Lung (tissue), 12 donors: ENCODE measurements around the gene B4GALT5. TPM values are rescaled to one million over a fixed set of nuclear protein-coding genes. Genes with fewer than 3 reads are reported as not detected.

Experiments used
- ATAC-seq: fragments of 200-7000 bp; cut with Tn5 transposase; one replicate; pipeline ENCODE4 v1.9.1; 2020; ENCODE audit warnings: moderate number of reproducible peaks; ENCODE audit not compliant: insufficient read depth, low FRiP score
- DNase-seq, 3 donors: peaks; one replicate each; pipeline ENCODE4 v3.0.0-alpha.2; 2013 to 2017
- H3K27ac ChIP-seq, 2 donors: one replicate each; pipeline ENCODE4 v1.5.1; 2013; ENCODE audit warnings: mild to moderate bottlenecking in 2 of 2, moderate library complexity in 2 of 2, control low read depth in 1 of 2, inconsistent platforms in 1 of 2, low read depth in 1 of 2, low read length in 1 of 2
- H3K27me3 ChIP-seq, 3 donors: one replicate each; pipeline ENCODE4 v1.5.1; 2013; ENCODE audit warnings: low read length in 2 of 3; ENCODE audit not compliant: control insufficient read depth in 3 of 3, insufficient read depth in 3 of 3
- H3K36me3 ChIP-seq, 4 donors: one replicate each; pipeline ENCODE4 v1.5.1; 2013; ENCODE audit warnings: low read length in 4 of 4, mild to moderate bottlenecking in 1 of 4, moderate library complexity in 1 of 4; ENCODE audit not compliant: control insufficient read depth in 4 of 4, insufficient read depth in 4 of 4
- H3K4me1 ChIP-seq, 5 donors: one replicate each; pipeline ENCODE4 v1.5.1; 2013; ENCODE audit warnings: low read length in 5 of 5, mild to moderate bottlenecking in 2 of 5, moderate library complexity in 1 of 5; ENCODE audit not compliant: control insufficient read depth in 5 of 5, insufficient read depth in 5 of 5
- H3K4me3 ChIP-seq: one replicate; pipeline ENCODE4 v1.5.1; 2013; ENCODE audit warnings: mild to moderate bottlenecking, control low read depth, moderate library complexity
- H3K9ac ChIP-seq, 2 donors: one replicate each; pipeline ENCODE4 v1.5.1; 2013; ENCODE audit warnings: low read length in 2 of 2, control low read depth in 1 of 2; ENCODE audit not compliant: insufficient read depth in 1 of 2
- H3K9me3 ChIP-seq, 4 donors: one replicate each; pipeline ENCODE4 v1.5.1; 2013; ENCODE audit warnings: low read length in 3 of 4, mild to moderate bottlenecking in 1 of 4, moderate library complexity in 1 of 4; ENCODE audit not compliant: control insufficient read depth in 4 of 4, insufficient read depth in 3 of 4
- WGBS, 2 donors: extraction: QIAGEN DNeasy Blood & Tissue Kit; methylation state at CpG; one replicate each; pipeline ENCODE4 v1.1.7; 2013; 5-methylcytosine and 5-hydroxymethylcytosine counted together
- polyA plus RNA-seq, 2 donors: library from polyadenylated mRNA; stranded (reverse); fragments of 200-250 nt; gene quantifications; one replicate each; pipeline ENCODE4 v1.2.1, GENCODE V29; 2013
- total RNA-seq, 2 donors: library from RNA; depleted of rRNA in 1 of 2; stranded (reverse); fragments of >200 nt in 1 of 2; gene quantifications; one replicate each; pipeline ENCODE4 v1.2.1, GENCODE V29; 2014 to 2021
- TF ChIP-seq, protein P1 (sequence below): IDR thresholded peaks from 2 replicates; pipeline ENCODE4 v1.5.1; 2012; ENCODE audit warnings: mild to moderate bottlenecking; ENCODE audit errors: control extremely low read depth, extremely low read depth
- donor health status: control.
- donor health status: control.
- donor health status: Bipolar disorder and iron deficiency.
- donor health status: healthy.
- donor health status: DM: yes; HTN: yes; CAD: no.

The B4GALT5 gene
- total and polyA plus RNA-seq, 4 donors, result 13.9 to 56.7 (median 41.9) TPM

DNA sequence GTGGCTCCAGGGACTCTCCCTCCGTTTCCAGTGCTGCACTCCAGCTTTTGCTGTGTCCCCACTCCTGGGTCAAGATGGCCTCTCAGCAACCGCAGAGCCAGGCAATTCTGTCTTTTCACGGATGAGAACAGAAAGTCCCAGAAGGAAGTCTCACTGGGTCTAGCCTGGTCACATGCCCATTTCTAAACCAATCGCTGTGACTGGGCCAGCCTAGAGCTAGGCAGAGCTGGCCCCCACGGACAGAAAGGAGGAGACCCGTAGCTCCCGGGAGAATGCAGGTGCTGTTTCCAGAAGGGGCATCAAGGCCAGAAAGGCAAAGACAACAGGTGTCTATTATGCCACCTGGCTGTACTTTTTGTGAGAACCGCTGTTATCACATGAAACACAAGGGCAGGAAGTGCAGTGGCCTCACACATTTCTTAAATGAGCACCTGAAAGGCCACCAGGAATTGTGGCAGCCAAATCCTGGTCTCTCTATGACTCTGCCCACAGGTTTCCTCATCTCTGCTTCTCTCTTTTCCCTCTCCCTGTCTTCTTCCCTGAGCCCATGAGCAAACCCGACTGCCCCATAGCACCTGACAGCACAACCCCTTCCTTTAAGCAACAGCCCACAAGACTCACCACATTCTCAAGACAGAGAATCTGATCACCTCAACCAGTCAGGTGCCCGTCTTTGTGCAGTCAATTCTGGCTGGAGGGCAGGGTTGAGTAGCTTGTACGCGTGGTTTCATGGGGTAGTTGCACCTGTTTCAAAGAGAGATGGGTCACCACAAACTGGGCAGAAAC, 37.1 kb upstream of the B4GALT5 start:
- TF ChIP-seq, protein P1, sequence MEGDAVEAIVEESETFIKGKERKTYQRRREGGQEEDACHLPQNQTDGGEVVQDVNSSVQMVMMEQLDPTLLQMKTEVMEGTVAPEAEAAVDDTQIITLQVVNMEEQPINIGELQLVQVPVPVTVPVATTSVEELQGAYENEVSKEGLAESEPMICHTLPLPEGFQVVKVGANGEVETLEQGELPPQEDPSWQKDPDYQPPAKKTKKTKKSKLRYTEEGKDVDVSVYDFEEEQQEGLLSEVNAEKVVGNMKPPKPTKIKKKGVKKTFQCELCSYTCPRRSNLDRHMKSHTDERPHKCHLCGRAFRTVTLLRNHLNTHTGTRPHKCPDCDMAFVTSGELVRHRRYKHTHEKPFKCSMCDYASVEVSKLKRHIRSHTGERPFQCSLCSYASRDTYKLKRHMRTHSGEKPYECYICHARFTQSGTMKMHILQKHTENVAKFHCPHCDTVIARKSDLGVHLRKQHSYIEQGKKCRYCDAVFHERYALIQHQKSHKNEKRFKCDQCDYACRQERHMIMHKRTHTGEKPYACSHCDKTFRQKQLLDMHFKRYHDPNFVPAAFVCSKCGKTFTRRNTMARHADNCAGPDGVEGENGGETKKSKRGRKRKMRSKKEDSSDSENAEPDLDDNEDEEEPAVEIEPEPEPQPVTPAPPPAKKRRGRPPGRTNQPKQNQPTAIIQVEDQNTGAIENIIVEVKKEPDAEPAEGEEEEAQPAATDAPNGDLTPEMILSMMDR, result no peak
- Histone ChIP-seq H3K27ac (peak overlapping the region in 1 of 2 donors; percentile 2), H3K27me3 (no peaks in the 10 kb centered on the region), H3K36me3 (no peaks in the 10 kb centered on the region), H3K9ac (no peak overlapping the region), H3K9me3 (no peaks in the 10 kb centered on the region), H3K4me1 (peaks cover 0 to 13% (median 8%) of the 10 kb centered on the region in 5 donors), H3K4me3 (no peak overlapping the region)
- 65 to 74% methylated on average over 12 of the region's 12 CpGs for WGBS, 2 donors
- no peak for DNase-seq
- ATAC-seq, result peak; percentile 34

DNA sequence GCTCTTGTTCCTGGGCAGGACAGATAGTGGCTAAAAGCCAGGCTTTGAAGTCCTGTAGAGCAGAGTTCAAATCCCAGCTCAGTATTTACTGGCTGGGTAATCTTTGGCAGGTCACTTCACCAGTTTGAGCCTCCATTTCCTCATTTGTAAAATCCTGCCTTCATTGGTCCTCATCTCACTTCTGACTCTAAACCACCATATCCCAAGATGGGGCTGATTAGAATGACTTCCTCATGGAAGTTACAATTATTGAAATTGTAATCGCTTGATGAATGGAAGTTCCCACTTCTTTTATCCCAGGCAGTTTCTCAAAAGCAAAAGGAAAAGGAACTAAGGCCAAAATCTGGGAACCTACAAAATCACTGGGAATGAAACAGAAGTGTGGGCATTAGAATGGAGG, 35.9 kb upstream of the B4GALT5 start:
- no peak for ATAC-seq
- Histone ChIP-seq H3K9ac (no peak overlapping the region), H3K9me3 (no peaks in the 10 kb centered on the region), H3K4me1 (peaks cover 0 to 13% (median 8%) of the 10 kb centered on the region in 5 donors), H3K4me3 (no peak overlapping the region), H3K27ac (no peak overlapping the region), H3K27me3 (no peaks in the 10 kb centered on the region), H3K36me3 (no peaks in the 10 kb centered on the region)
- no peak for DNase-seq
- TF ChIP-seq, protein P1, result no peak
- 50 to 60% methylated on average over 1 of the region's 1 CpG for WGBS, 2 donors

DNA sequence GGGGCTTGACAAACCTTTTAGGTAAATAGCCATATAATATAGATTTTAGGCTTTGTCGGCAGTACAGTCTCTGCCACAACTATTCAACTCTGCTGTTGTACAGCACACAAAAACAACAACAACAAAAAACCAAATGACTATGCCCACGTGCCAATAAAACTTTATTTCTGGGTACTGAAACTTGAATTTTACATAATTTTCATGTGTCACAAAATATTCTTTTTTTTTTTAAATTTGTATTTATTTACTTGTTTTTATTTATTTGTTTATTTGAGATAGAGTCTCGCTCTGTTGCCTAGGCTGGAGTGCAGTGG, 34.8 kb upstream of the B4GALT5 start:
- Histone ChIP-seq H3K27me3 (no peaks in the 10 kb centered on the region), H3K4me3 (no peak overlapping the region), H3K9ac (no peak overlapping the region), H3K4me1 (peaks cover 0 to 13% (median 8%) of the 10 kb centered on the region in 5 donors), H3K27ac (peak overlapping the region in 1 of 2 donors; percentile 78), H3K9me3 (no peaks in the 10 kb centered on the region), H3K36me3 (no peaks in the 10 kb centered on the region)
- TF ChIP-seq, protein P1, result no peak
- no peak for ATAC-seq
- WGBS, 2 donors, result 93 to 97% methylated on average over 3 of the region's 3 CpGs
- DNase-seq, result no peak
